NT2/D1 (cell line): ENCODE results near the gene SCN9A.

Experiments used
- YY1 ChIP-seq: IDR thresholded peaks from 2 replicates; pipeline ENCODE4 v1.6.1; 2011; ENCODE audit not compliant: insufficient read length, insufficient read depth
- ZNF274 ChIP-seq: IDR thresholded peaks from 2 replicates; pipeline ENCODE4 v1.6.1; 2011; ENCODE audit warnings: mild to moderate bottlenecking, low read depth, low read length

GRCh38 chr2:166341426-166341825, 34.3 kb downstream of the SCN9A start:
- TF ChIP-seq YY1 (no peak), ZNF274 (no peak)
